NCI-H1417 treated with DMSO at 0.1 percent for 48 hours (cell line): ENCODE data around the gene METTL16.
"Not testable (repeated sequence)": the region's sequence is repeated elsewhere in the genome, so short reads cannot be mapped to it uniquely, and the experiment has no call there.

Experiments
- DNase-seq: peaks from one replicate; lab custom pipeline; 2025; lab: John Stamatoyannopoulos, UW

METTL16 gene

GRCh38 chr17:2511462-2512369 is at the start of gene METTL16:
Gene METTL16, minus strand, starts transcription at chr17:2511888. Its CDS starts 9,557 bp downstream, at chr17:2502331.
- DNase-seq = peak; percentile 83

GRCh38 chr17:2560658-2561057 is 49.0 kb upstream of the METTL16 start:
- DNase-seq = no peak

- DNase-seq = no peak
Observed at GRCh38 chr17:2551928-2552327, 40.2 kb upstream of the METTL16 start.

- DNase-seq = no peak
Observed at GRCh38 chr17:2551493-2551892, 39.8 kb upstream of the METTL16 start.

- no peak for DNase-seq
Observed at GRCh38 chr17:2549392-2550211, 37.9 kb upstream of the METTL16 start.

- not testable (repeated sequence) for DNase-seq
Observed at GRCh38 chr17:2548026-2548425, 36.3 kb upstream of the METTL16 start.

- no peak for DNase-seq
Observed at GRCh38 chr17:2547176-2547575, 35.5 kb upstream of the METTL16 start.

- DNase-seq = no peak
Observed at GRCh38 chr17:2545393-2545792, 33.7 kb upstream of the METTL16 start.

GRCh38 chr17:2542456-2542855 is 30.8 kb upstream of the METTL16 start:
- no peak for DNase-seq

- no peak for DNase-seq
Observed at GRCh38 chr17:2542056-2542455, 30.4 kb upstream of the METTL16 start.

- not testable (repeated sequence) for DNase-seq
Observed at GRCh38 chr17:2537579-2537978, 25.9 kb upstream of the METTL16 start.

- DNase-seq = no peak
Observed at GRCh38 chr17:2532146-2532720, 20.5 kb upstream of the METTL16 start.

GRCh38 chr17:2531243-2531954 is 19.7 kb upstream of the METTL16 start:
- DNase-seq = not testable (repeated sequence)

GRCh38 chr17:2521775-2522410 is 10.2 kb upstream of the METTL16 start:
- DNase-seq = not testable (repeated sequence)

- DNase-seq = no peak
Observed at GRCh38 chr17:2521257-2521656, 9.6 kb upstream of the METTL16 start.

- no peak for DNase-seq
Observed at GRCh38 chr17:2517539-2517938, 5.9 kb upstream of the METTL16 start.

- DNase-seq = no peak
Observed at GRCh38 chr17:2511138-2511461, 588 bp downstream of the METTL16 start.

GRCh38 chr17:2510559-2510958 is 1.1 kb downstream of the METTL16 start:
- DNase-seq = no peak

- DNase-seq = no peak
Observed at GRCh38 chr17:2508035-2508434, 3.7 kb downstream of the METTL16 start.

GRCh38 chr17:2507015-2507414 is 4.7 kb downstream of the METTL16 start:
- DNase-seq = not testable (repeated sequence)

- DNase-seq = no peak
Observed at GRCh38 chr17:2503627-2504026, 8.1 kb downstream of the METTL16 start.
